Medulla oblongata (tissue), 1 donor: ENCODE data around the gene MBD6.
"Not testable (repeated sequence)": the region's sequence is repeated elsewhere in the genome, so short reads cannot be mapped to it uniquely, and the experiment has no call there.

Experiments
- DNase-seq: peaks from one replicate; pipeline ENCODE4 v3.0.0-alpha.2; 2015; ENCODE audit errors: extremely low spot score

The MBD6 gene

GRCh38 chr12:57514720-57515407 lies 7.8 kb upstream of the MBD6 start:
- DNase-seq = no peak

DNA sequence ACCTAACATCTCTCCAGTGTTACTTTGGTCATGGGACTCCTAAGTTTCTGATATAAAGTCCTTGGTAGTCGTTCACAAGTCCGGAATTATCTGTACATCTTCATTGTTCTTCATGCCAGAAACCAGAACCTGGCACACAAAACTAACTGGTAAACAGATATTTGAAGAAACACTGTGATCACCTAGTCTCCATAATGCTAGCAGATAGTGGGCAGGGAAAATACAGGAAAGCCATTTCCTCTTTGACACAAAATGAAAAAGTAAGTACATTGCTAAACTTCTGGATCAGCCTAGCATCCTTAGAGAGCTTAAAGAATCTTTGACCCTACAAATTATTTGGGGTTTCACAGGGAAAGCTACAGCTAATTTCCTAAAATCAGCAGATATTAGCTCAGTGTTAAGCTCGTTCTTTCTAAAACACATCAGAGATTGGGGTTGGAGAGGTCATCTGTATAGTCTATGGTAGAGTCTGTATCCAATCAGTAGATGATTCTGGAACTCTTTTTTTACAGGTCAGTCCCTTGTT lies 7.2 kb upstream of the MBD6 start:
- no peak for DNase-seq

- DNase-seq = no peak
Measured at GRCh38 chr12:57515934-57516541, 6.6 kb upstream of the MBD6 start.

DNA sequence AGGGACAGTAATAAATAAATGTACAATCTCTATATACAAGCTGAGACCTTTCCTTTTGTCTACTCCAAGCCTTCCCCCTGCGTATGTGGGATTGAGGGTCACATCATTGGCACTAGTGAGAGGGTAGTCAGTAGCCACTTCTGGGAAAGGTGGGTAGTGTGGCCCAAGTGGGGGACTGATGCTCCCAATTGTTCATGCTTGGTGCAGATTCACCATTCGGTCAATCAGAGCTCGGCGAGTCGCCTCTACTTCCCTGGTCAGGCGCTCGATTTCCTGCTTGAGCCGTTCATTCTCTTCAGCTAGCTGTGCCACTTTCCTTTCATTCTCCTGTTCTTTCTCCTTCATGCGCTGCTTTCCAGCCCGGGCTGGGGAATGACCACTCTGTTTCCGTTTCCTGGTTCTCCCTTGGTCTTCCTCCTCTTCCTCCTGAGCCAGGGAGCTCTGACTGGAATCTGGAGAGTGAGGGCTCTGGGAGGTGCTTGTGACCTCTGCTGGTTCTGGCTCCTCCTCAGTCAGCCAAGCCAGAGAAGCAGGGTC lies 5.9 kb upstream of the MBD6 start:
- DNase-seq = no peak

GRCh38 chr12:57517187-57517586 lies 5.4 kb upstream of the MBD6 start:
- DNase-seq = no peak

GRCh38 chr12:57517718-57518117 lies 4.9 kb upstream of the MBD6 start:
- DNase-seq = not testable (repeated sequence)

DNA sequence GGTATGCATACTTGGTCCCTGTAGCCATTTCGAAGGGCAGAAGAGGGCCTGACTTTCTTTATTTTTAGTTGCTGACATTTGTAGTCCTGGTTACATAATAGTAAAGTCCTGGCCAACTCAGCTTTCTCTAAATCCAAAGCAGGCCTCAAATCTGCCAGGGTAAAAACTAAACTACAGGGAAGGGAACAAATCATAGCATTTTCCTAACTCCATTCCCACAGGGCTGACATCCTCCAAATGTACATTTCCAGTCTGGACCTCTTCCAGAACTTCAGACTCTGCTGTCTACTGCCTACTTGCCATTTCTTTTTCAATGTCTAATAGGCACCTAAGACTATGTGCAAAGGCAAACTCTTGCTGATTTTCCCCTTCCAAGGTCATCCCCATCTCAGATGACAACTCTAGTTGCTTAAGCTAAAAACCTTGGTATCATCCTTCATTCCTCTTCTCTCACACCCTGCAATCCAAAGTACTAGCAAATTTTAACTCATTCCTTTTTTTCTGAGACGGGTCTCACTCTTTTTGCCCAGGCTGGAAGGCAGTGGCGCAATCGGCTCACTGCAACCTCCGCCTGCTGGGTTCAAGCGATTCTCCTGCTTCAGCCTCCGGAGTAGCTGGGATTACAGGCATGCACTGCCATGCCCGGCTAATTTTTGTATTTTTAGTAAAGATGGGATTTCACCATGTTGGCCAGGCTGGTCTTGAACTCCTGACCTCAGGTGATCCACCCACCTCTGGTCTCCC lies 4.3 kb upstream of the MBD6 start:
- DNase-seq = peak; percentile 23

GRCh38 chr12:57518920-57519795 lies 3.5 kb upstream of the MBD6 start:
- DNase-seq = no peak

DNA sequence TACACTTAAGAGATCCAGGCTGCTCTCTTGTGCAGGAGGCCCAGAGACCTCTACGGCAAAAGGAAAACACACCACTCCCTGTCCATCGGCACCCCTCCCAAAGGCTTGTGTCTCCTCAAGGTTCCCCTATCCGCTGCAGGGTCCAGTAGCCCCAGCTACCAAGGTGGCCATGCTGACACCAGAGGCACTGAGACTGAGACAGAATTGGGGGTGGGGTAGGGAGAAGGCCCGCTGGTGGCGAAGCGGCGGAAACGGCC lies 2.9 kb upstream of the MBD6 start:
- no peak for DNase-seq

DNA sequence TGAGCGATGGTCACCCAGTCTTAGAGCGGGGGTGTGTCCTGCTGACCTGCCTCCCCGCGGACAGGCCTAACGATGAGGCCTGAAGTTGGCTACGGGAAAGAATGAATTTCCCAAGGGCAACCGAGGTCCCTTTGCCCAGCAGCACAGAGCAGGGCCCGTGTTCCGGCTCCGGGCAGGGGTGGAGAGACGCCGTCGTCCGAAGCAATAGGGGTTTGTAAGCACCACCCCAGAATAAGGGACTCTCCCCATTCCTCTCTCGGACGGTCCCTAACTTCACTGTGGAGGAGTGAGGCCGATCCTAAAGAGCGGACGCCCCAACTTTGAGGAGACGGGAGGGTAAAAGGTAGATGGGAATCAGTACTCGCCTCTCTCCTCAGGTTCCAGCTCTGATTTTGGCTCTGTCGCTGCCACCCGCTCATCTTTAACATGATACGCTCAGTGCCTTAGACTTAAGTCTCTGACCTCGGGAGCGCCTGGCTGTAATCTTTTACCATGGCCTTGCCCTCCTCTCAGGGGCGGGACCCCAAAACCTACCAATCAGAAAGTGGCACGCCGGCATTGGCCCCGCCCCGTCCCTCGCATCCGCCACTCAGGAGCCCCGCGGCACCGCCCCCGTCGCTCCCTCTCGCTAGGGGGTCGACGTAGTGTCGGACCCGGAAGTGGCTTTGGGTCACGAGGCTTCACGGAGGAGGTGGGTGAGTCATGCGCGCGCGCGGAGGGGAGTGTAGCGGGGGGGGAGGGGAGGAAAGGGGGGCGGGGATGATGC lies 2.4 kb upstream of the MBD6 start, which contains the start of gene DDIT3:
DDIT3 (minus strand) TSS at position 462 of the 766 bp plus-strand sequence. CDS start 3,108 bp downstream, outside the sequence.
- peak; percentile 99 for DNase-seq

- DNase-seq = peak; percentile 61
Measured at GRCh38 chr12:57521525-57522010, 1.1 kb upstream of the MBD6 start.

DNA sequence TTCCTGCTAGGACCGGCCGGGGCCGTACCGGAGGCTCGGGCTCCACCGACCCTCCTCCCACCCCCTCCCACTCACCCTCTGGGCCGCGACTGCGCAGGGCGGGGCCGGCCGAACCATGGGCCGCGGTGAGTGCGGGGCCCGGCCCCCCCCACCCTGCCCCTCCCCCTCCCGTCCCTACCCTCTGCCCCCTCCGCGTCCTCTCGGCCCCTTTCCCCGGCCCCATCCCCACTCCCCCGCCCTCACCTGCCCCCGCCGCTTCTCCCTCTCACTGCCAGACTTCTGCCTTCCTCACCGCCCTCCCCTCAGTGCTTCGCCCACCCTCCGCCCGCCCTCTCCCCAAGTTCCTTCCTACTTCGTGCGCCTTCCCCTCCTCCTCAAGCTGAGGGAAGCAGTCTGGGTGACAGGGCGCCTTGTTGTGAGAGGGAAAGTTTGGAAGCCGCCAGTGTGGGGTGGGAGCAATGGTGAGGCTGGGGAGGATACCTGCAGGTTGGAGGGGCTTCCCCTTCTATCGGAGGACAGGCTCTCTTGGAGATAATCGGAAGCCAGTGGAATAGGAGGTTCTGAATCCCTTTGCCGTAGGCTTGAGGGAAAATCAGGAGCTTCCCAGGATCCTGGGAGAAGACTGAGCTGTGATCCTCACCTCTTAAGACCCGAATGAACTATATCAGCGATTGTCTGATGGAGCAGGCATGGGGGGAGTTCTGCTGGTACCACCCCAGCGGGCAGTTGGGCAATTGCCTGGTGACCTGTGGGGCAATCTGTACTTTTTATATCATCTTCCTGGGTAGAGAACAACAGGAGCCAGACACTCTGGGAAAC lies 472 bp downstream of the MBD6 start:
- peak; percentile 77 for DNase-seq

DNA sequence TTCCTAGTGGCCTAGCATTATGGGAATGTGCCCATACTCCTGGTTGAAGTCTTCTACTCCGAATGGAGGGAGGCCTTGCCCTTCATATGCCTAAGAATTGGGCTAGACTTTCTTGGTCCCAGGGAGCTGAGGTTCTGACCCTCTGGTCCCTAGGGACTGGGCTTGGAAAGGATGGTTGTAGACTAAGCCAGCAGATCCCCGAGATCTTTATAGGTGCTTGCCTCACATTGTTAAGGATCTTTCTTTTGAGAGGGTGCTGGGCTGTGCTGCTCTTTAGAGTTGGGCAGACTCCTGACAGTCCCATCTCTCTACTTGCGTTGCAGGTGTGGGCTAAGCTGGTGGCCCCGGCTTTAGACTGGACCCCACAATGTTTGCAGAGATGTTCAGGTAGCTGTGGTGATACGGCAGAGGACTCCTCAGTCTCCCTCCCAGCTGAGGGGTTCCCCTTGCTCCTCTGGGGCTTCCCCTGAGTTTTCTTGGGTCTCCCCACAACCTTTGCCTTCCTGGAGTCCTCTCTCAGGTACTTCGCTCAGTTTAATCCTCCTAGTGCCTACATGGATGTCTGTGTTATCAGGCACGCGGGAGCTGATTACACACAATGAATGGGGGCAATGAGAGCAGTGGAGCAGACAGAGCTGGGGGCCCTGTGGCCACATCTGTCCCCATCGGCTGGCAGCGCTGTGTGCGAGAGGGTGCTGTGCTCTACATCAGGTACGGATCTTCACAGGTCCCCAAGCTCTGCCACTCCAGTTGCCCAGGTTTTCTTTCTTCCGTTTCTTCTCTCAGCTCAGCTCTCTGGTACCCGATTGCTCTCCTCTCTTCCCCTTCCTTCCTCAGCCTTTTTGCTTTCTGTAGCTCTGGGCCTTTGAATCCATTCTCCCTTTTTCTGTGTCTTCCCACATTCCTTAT lies 1.3 kb downstream of the MBD6 start:
- no peak for DNase-seq

DNA sequence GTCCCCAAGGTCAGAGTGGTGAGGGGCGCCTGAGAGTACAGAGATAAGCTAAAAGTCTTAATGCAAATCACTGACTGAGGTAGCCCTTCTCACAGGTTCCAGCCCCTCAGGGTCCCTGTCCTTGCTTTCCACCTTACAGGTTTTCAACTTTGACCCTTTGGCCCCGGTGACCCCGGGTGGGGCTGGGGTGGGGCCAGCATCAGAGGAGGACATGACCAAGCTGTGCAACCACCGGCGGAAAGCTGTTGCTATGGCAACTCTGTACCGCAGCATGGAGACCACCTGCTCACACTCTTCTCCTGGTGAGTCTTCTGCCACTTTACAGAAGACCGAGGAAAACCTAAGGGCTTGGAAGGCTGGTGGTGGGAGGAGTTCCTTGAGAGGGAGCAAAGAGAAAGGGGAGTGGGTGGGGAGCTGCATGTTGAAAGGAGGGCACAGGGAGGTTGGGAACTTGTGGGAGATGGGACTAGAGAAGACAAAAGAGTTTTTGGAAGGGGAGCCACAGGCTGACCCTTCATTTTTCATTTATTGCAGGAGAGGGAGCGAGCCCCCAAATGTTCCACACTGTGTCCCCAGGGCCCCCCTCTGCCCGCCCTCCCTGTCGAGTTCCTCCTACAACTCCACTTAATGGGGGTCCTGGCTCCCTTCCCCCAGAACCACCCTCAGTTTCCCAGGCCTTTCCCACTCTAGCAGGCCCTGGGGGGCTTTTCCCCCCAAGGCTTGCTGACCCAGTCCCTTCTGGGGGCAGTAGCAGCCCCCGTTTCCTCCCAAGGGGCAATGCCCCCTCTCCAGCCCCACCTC lies 2.4 kb downstream of the MBD6 start:
- no peak for DNase-seq

DNA sequence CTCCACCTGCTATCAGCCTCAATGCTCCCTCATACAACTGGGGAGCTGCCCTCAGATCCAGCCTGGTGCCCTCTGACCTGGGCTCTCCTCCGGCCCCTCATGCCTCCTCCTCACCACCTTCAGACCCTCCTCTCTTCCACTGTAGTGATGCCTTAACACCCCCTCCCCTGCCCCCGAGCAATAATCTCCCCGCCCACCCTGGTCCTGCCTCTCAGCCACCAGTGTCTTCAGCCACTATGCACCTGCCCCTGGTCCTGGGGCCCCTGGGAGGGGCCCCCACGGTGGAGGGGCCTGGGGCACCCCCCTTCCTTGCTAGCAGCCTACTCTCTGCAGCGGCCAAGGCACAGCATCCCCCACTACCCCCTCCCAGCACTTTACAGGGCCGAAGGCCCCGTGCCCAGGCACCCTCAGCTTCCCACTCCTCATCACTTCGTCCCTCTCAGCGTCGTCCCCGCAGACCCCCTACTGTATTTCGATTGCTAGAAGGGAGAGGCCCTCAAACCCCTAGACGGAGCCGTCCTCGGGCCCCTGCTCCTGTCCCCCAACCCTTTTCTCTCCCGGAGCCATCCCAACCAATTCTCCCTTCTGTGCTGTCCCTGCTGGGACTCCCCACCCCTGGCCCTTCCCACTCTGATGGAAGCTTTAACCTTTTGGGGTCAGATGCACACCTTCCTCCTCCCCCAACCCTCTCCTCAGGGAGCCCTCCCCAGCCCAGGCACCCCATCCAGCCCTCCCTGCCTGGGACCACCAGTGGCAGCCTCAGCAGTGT lies 3.2 kb downstream of the MBD6 start:
- DNase-seq = no peak

GRCh38 chr12:57526477-57527126 lies 4.0 kb downstream of the MBD6 start:
- no peak for DNase-seq

DNA sequence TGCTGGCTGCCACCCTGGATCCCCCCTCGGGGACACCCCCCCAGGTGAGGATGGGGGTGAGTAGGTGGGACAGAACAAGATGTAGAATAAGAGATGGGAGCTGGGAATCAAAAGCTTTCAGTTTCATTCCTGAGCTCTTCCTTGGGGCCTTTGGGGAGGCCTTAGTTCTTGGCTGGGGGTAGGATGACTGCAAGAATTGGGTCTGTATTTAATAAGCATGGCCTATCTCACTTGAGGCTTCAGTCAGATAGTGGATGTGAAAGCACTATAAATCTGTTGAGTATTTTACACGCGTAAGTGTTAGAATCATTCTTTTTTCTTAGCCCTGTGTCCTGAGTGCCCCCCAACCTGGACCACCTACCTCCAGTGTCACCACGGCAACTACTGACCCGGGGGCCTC lies 4.6 kb downstream of the MBD6 start:
- no peak for DNase-seq
